Measurements from ENCODE around the gene NID1. TPM values are rescaled to one million over a fixed set of nuclear protein-coding genes. Genes with fewer than 3 reads are reported as not detected.

The NID1 gene
- total and polyA plus RNA-seq, 9 of the 15 experiments (the other 6 are each of a cell fraction or from before 2014, with no cell fraction given) = 0.22 TPM; not detected in 8

- FAIRE-seq = no peak
- peaks cover 0 to 32% of the 10 kb centered on the region in 2 experiments; a peak in 3 of 5 replicates for H3K27me3 ChIP-seq (ENCODE audit: control insufficient read depth in 2 of 2, insufficient read depth in 2 of 2, low read length in 2 of 2)
- no peak for TF ChIP-seq ZNF12 (CRISPR knock-in tag; IDR thresholded peaks at IDR 0.05)
- TF ChIP-seq SMC3 (conservative IDR thresholded peaks at IDR 0.05; ENCODE audit: insufficient read depth, low read depth, low read length) = no peak
- no peak for TF ChIP-seq GTF2E2 (tag; IDR thresholded peaks at IDR 0.05)
- TF ChIP-seq TAF1 (IDR thresholded peaks at IDR 0.05; ENCODE audit: control insufficient read depth, extremely low read depth, insufficient read depth, low read length, severe bottlenecking) = no peak
- TF ChIP-seq AFF1 (IDR thresholded peaks at IDR 0.05; ENCODE audit: low read depth in 1 of 2, partially characterized antibody in 2 of 2) = no peak
- TF ChIP-seq PHB2 (IDR thresholded peaks at IDR 0.05; ENCODE audit: low read depth) = no peak
- TF ChIP-seq HSF4 (CRISPR knock-in tag; IDR thresholded peaks at IDR 0.05; ENCODE audit: borderline replicate concordance) = no peak
- no peak for TF ChIP-seq CTBP1 (IDR thresholded peaks at IDR 0.05; ENCODE audit: borderline replicate concordance)
- no peak for TF ChIP-seq TCF3 (CRISPR knock-in tag; IDR thresholded peaks at IDR 0.05)
- TF ChIP-seq HDGF (IDR thresholded peaks at IDR 0.05) = no peak
- no peak for TF ChIP-seq KDM2B (CRISPR knock-in tag; IDR thresholded peaks at IDR 0.05)
- TF ChIP-seq ZNF3 (CRISPR knock-in tag; IDR thresholded peaks at IDR 0.05) = no peak
- POLR2A ChIA-PET = no interaction called here
- no peak overlapping the region for H3K4me3 ChIP-seq
- no peaks in the 10 kb centered on the region for H4K20me1 ChIP-seq (replicated peaks; ENCODE audit: control insufficient read depth, insufficient read depth, low read length)
- no TSS peak for BruUV-seq (replicated peaks)
- H3K79me2 ChIP-seq (ENCODE audit: control insufficient read depth, insufficient read depth, low read length) = no peaks in the 10 kb centered on the region
- ATAC-seq = no peak
- in situ Hi-C loops (cut with MboI) (no loop called here), intact Hi-C loops (cut with micrococcal nuclease) (no loop called here)
- H3K27ac ChIP-seq (ENCODE audit: extremely low read depth, low read depth, low read length) = no peak overlapping the region
- DNase-seq (ENCODE audit: extremely low read depth in 1 of 4, low spot score in 3 of 4) = no peak
- no peak overlapping the region for H3K4me2 ChIP-seq (ENCODE audit: insufficient read depth, low read length)
- WGBS (ENCODE audit: insufficient coverage, low coverage, missing lambda C conversion rate) = 0% methylated on average over 3 of the region's 3 CpGs
- no peaks in the 10 kb centered on the region for H3K36me3 ChIP-seq (ENCODE audit: control insufficient read depth, insufficient read depth, low read length)
- no peaks in the 10 kb centered on the region for H3K9me1 ChIP-seq (ENCODE audit: control insufficient read depth, insufficient read depth, low read length)
- no peak overlapping the region for H3K9ac ChIP-seq (ENCODE audit: insufficient read depth in 1 of 2, low read depth in 2 of 2, low read length in 2 of 2)
- CTCF ChIA-PET (ENCODE audit: low intra/inter-chr PET ratio) = no interaction called here
- H3K4me1 ChIP-seq (replicated peaks in 1 of 2; ENCODE audit: control insufficient read depth in 2 of 2, insufficient read depth in 2 of 2, low read length in 2 of 2) = no peaks in the 10 kb centered on the region
- no peak overlapping the region for H2AFZ ChIP-seq (ENCODE audit: low read depth, low read length)
- H3K9me3 ChIP-seq (replicated peaks; ENCODE audit: control insufficient read depth, insufficient read depth, low read depth, low read length) = no peaks in the 10 kb centered on the region
These were observed 57.1 kb downstream of the NID1 start for GRCh38 chr1:236007781-236008180.

All from K562 (cell line).